ENCODE results near the gene TATDN2.

Gene TATDN2, protein sequence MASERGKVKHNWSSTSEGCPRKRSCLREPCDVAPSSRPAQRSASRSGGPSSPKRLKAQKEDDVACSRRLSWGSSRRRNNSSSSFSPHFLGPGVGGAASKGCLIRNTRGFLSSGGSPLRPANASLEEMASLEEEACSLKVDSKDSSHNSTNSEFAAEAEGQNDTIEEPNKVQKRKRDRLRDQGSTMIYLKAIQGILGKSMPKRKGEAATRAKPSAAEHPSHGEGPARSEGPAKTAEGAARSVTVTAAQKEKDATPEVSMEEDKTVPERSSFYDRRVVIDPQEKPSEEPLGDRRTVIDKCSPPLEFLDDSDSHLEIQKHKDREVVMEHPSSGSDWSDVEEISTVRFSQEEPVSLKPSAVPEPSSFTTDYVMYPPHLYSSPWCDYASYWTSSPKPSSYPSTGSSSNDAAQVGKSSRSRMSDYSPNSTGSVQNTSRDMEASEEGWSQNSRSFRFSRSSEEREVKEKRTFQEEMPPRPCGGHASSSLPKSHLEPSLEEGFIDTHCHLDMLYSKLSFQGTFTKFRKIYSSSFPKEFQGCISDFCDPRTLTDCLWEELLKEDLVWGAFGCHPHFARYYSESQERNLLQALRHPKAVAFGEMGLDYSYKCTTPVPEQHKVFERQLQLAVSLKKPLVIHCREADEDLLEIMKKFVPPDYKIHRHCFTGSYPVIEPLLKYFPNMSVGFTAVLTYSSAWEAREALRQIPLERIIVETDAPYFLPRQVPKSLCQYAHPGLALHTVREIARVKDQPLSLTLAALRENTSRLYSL

DNA sequence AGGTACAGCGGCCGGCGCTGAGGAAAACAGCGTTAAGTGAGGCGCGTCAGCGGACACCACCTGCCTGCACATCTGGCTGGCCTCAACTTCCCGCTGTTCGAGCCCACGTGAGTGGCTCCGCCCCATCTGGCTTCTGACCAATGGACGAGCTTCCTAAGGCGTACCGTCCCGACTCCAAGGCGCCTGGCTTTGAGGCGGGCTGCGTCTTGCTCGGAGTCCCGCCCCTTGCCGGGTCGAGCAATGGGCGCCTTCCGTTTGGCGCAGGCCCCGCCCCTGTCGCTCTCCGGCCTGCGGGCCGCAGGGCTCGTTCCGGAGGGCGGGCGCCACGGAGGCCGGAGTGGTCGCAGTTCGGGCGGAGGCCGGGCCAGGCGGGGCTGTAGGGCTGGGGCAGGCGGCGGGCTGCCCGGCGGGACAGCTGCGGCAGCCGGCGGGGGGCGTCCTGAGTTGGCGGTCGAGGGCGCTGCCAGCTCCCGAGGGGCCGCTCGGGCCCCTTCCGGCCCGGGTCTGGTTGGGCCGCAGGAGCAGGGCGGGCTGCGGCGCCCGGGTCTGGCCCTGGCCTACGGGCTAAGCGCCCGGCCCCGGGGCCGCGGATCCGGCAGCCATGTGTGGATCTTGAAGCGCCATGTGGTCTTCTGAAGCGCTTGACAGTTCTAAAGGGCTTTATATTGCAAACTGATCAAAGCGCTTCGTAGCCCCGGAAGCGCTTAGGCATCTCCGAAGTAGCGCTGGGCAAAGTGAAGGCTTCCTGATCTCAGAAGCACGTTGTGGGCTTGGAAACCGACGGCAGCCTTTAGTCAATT, at the start of gene TATDN2:
TSS of gene TATDN2 (plus strand) at position 276 of the 800 bp plus-strand sequence. CDS start 742 bp downstream, outside the sequence.
- DNase-seq, result peak; percentile 99

GRCh38 chr3:10198761-10199649, 49.3 kb upstream of the TATDN2 start:
- peak; percentile 92 for DNase-seq

GRCh38 chr3:10204921-10205320, 43.3 kb upstream of the TATDN2 start:
- no peak for DNase-seq

DNA sequence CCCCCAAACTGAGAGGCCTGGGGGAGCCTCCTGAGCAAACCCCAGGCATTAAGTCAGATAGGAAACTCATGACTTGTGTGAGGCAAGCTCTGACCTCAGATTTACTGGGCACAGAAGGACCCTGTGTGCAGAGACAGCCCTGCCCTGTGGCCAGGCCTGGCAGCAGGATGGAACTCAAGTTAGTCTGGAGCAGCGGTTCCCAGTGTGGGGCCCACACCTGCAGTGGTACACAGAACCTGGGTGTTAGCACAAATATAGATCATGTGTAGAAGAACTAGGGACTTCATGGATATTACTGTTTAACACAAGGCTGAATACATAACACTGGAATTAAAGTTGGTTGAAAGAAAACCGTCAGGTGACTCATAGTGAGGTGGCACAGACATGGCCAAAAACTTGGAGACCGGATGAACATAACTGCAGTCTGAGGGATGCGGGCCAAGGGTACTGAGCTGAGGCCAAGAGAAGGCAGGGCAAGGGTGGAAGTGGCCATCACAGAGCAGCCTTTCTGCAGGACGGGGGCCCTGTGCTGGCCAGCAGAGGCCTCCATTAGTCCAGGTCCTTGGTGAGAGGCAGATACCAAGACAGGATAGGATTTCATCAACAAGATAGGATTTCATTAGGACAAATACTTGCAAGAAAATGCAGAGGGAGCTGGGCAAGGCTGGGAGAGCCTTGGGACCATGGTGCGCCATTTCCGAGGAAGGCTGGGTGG, 42.7 kb upstream of the TATDN2 start:
- no peak for DNase-seq

DNA sequence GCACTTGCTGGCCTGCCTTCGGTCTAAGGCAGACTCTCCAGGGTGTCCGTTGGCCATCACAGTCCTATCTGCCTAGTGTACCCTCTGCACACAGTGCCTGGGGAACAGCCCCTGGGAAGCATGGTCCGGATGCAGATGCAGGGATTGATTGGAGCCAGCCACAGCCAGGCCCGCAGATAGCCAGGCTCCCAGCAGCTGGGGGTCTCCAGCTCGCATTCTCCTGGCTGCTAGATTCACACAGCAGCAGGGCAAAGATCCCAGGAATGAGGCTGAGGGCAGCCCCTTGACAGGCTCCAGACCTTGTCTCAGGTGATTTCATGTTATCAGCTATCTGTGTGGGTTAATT, 42.1 kb upstream of the TATDN2 start:
- DNase-seq, result no peak

- DNase-seq, result no peak
Observed at GRCh38 chr3:10213156-10213792, 35.0 kb upstream of the TATDN2 start.

GRCh38 chr3:10215578-10216368, 32.5 kb upstream of the TATDN2 start:
- no peak for DNase-seq

DNA sequence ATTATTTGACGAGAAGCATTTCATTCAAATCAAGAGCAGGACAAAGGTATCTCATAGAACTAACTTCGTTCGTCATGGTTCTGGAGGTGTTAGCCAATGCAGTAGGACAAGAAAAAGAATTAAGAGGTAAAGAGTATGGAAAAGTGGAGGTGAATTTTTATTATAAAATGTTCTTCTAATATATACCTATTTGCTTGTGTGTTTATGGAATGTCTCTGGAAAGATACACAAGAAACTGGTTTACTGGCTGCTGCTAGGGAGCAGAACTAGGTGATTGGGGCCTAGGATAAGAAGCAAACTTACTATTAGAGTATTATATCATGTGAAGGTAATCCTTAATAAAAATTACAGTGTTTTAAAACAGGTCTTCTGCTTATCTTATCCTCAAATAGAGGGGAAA, 30.9 kb upstream of the TATDN2 start:
- DNase-seq, result no peak

- DNase-seq, result no peak
Observed at GRCh38 chr3:10219737-10220136, 28.5 kb upstream of the TATDN2 start.

GRCh38 chr3:10223676-10224639, 24.3 kb upstream of the TATDN2 start:
- peak; percentile 73 for DNase-seq

- peak; percentile 85 for DNase-seq
Observed at GRCh38 chr3:10224794-10225665, 23.2 kb upstream of the TATDN2 start.

DNA sequence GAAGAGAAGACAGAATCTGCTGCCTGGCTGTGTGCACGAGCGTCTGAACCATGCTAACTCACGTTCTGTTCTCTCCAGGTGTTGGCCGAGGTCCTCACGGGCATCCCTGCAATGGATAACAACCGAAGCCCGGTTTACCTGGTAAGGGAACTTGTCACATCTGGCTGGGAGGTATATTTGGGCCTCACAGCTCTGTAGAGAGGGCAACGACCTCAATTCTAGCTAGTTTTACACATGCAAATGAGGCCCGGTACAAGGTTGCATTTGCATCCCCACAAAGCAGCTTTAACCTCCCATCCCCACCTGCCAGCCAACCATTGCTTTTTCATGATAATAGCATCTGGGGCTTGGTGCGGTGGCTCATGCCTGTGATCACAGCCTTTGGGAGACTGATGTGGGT, 22.0 kb upstream of the TATDN2 start:
- no peak for DNase-seq

DNA sequence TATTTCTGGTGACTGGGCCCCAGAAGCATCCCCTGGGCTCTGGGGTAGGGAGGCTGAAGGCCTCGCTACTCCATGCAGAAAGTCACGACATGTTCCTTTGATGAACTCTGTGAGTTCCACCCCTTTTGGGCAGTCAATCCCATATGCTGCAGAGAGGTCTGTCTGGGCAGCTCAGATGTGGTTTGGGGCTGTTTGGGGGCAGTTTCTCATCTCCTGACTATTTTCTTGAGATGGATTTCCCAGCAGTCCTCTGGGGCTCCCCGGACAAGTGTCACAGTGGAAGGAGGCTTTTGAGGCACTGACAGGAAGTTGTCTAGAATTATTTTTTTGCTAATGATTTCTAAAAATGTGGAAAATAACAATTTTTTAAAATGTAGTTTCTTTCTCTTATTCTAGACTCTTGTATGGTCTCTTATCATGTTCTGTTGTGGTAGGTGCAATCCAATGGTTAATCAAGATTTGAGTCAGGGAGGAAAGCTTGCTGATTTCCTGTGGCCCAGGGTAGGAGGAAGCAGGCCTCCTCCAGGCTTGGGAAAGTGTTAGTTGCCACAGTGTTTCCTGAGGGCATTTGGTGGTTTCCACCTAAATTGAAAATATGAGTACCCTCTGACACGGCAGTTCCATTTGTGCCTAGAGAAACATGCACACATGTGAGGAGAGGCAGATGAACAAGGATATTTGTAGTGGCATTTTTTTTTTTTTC, 19.9 kb upstream of the TATDN2 start:
- peak; percentile 90 for DNase-seq

GRCh38 chr3:10229576-10229975, 18.7 kb upstream of the TATDN2 start:
- DNase-seq, result no peak

DNA sequence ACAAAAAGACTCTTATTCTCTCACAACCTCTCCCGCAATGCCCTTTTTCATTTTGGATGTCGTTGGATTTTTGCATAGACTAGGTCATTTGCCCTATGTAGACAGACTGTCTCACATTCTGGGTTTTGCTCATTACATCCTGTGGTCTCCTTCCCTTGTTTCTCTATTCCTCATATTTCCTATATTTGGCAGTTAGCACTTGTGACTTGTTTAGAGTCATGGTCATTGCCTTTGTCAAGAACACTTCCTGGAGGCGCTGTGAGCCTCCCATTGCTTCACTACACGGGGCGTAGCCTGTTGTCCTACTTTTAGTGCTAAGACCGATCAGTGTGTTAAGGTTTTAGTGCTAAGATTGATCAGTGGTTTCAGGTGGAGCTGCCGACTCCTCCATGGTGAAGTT, 16.1 kb upstream of the TATDN2 start:
- DNase-seq, result peak; percentile 69

DNA sequence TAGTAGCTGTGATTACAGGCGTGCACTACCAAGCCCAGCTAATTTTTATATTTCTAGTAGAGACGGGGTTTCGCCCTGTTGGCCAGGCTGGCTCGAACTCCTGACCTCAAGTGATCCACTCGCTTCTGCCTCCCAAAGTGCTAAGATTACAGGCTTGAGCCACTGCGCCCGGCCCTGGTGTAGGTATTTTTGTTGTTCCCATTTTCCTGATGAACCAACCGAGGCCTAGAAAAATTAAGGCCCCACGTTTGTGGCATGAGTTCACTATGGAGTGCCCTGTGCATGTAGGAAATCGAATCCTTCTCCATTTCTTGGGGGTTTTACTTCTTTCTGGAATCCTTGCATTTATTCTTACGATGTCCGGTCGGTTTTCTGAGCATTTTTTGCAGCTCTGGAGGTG, 14.3 kb upstream of the TATDN2 start:
- no peak for DNase-seq

DNA sequence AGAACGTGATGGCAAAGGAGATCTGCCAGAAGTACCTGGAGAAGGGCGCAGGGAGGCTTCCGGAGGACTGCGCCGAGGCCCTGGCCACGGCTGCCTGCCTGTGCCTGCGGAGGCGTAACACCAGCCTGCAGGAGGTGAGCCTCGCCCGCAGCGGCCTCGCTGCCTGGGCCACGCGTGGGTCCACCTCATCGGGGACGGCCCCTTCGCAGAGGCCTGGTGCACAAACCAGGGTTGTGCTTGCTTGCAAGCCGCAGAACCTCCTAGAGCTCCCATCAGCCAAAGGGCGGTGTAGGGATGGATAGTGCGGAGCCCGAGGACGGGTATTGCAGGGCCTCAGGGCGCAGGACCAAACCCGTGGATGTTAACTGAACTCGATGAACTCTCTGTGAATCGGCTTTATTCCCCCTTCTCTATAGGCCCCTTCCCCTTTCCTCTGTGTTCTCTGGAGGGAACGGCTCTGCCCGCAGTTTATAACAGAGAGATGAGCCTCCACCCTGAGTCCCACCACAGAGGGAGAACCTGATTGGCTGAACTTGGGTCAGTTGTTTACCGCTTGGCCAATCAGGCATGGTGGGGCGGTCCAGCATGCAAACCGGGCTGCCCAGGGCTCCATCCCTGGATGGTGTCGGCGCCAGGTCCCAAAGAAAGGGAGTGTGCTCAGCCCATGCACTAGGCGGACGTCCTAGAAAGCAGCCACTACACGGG, 13.6 kb upstream of the TATDN2 start:
- DNase-seq, result no peak
